Endothelial cell of umbilical vein (primary cell): ENCODE data around the gene NOLC1. TPM values are rescaled to one million over a fixed set of nuclear protein-coding genes. Genes with fewer than 3 reads are reported as not detected.

Source experiments
- BruUV-seq: library from RNA; stranded (reverse); fragments of 400-500 nt; replicated peaks from 2 replicates; lab custom pipeline; 2021; lab: Mats Ljungman, UMichigan
- CTCF ChIA-PET: fragments of 300-600, 350-600 bp; sonication (Branson Sonifier 250); formaldehyde crosslinking; loops from one replicate; lab custom pipeline; 2021; ENCODE audit warnings: antibody characterized with exemption, inconsistent platforms; lab: Charles Lee
- POLR2A ChIA-PET: fragments of 300-600, 350-600 bp; sonication (Branson Sonifier 250); formaldehyde crosslinking; loops from one replicate; lab custom pipeline; 2021; ENCODE audit warnings: antibody characterized with exemption, inconsistent platforms; lab: Charles Lee
- DNase-seq: peaks from one replicate; pipeline ENCODE4 v3.0.0-alpha.2; 2011; ENCODE audit warnings: low read depth, low spot score
- FAIRE-seq: peaks from 2 replicates; lab custom pipeline; 2011; peaks lifted over from hg19 to GRCh38; lab: Jason Lieb, UNC
- H2AFZ ChIP-seq: 2 replicates; pipeline ENCODE4 v1.6.0; 2012; ENCODE audit warnings: low read depth, low read length, control low read depth, inconsistent platforms
- H3K27ac ChIP-seq: 2 replicates; pipeline ENCODE4 v1.5.1; 2011; ENCODE audit warnings: low read depth, mild to moderate bottlenecking, control low read depth, low read length, moderate library complexity; ENCODE audit not compliant: insufficient read depth
- H3K27me3 ChIP-seq, 2 experiments: 2 replicates each; pipeline versions ENCODE4 v1.6.0 to v1.6.1; 2011; ENCODE audit warnings: low read length in 2 of 2, mixed read lengths in 1 of 2; ENCODE audit not compliant: control insufficient read depth in 2 of 2, insufficient read depth in 2 of 2
- H3K36me3 ChIP-seq, 2 experiments: 2 replicates in 1 of 2; 3 replicates in 1 of 2; pipeline ENCODE4 v1.5.1; 2011; ENCODE audit warnings: low read length in 2 of 2, mild to moderate bottlenecking in 1 of 2, moderate library complexity in 1 of 2; ENCODE audit not compliant: control insufficient read depth in 2 of 2, insufficient read depth in 2 of 2; ENCODE audit errors: extremely low read depth in 1 of 2
- H3K4me1 ChIP-seq: 3 replicates; pipeline ENCODE4 v1.5.1; 2011; ENCODE audit warnings: mild to moderate bottlenecking, low read length; ENCODE audit not compliant: control insufficient read depth, insufficient read depth; ENCODE audit errors: extremely low read depth
- H3K4me2 ChIP-seq: 2 replicates; pipeline ENCODE4 v1.6.1; 2011; ENCODE audit warnings: low read length, control low read depth, mixed read lengths; ENCODE audit not compliant: insufficient read depth
- H3K4me3 ChIP-seq, 3 experiments: fragments of 200-600 bp in 1 of 3; sonication (generic), shearing (Covaris generic) in 1 of 3; replicated peaks in 1 of 3; 2 replicates each; pipeline ENCODE4 v1.5.1; 2011 to 2016; ENCODE audit warnings: control low read depth in 3 of 3, low read length in 3 of 3, mild to moderate bottlenecking in 2 of 3, inconsistent platforms in 1 of 3, low read depth in 1 of 3, moderate library complexity in 1 of 3; ENCODE audit not compliant: insufficient read depth in 1 of 3
- H3K79me2 ChIP-seq: 2 replicates; pipeline ENCODE4 v1.6.0; 2012; ENCODE audit warnings: low read length, inconsistent platforms; ENCODE audit not compliant: control insufficient read depth, insufficient read depth
- H3K9ac ChIP-seq: replicated peaks from 2 replicates; pipeline ENCODE3; 2011; ENCODE audit warnings: low read length, control low read depth; ENCODE audit not compliant: insufficient read depth; ENCODE audit errors: extremely low read depth
- H3K9me1 ChIP-seq: replicated peaks from 3 replicates; pipeline ENCODE4 v1.6.0; 2011; ENCODE audit warnings: mild to moderate bottlenecking, low read length; ENCODE audit not compliant: control insufficient read depth, insufficient read depth; ENCODE audit errors: extremely low read depth
- H3K9me3 ChIP-seq: replicated peaks from 2 replicates; pipeline ENCODE4 v1.5.1; 2012; ENCODE audit warnings: low read length, inconsistent platforms; ENCODE audit not compliant: control insufficient read depth, insufficient read depth
- H4K20me1 ChIP-seq: replicated peaks from 2 replicates; pipeline ENCODE3; 2011; ENCODE audit warnings: mild to moderate bottlenecking, low read length; ENCODE audit not compliant: control insufficient read depth, insufficient read depth; ENCODE audit errors: extremely low read depth
- CTCF ChIP-seq, 2 donors: IDR thresholded peaks; 1 replicate in 1 of 2; 2 replicates in 1 of 2; pipeline ENCODE4 v1.5.1; 2011; ENCODE audit warnings: low read length in 2 of 2, mild to moderate bottlenecking in 2 of 2, moderate library complexity in 2 of 2, control low read depth in 1 of 2, inconsistent platforms in 1 of 2, low read depth in 1 of 2; ENCODE audit not compliant: insufficient read depth in 1 of 2; ENCODE audit errors: extremely low read depth in 1 of 2
- EZH2 ChIP-seq: IDR thresholded peaks from 2 replicates; pipeline ENCODE4 v1.6.1; 2012; ENCODE audit warnings: borderline replicate concordance, low read depth, mild to moderate bottlenecking, moderate library complexity, low read length, inconsistent platforms; ENCODE audit not compliant: severe bottlenecking
- FOS ChIP-seq: IDR thresholded peaks from 2 replicates; pipeline ENCODE4 v1.6.1; 2011; ENCODE audit warnings: mild to moderate bottlenecking, low read length, moderate library complexity, borderline replicate concordance; ENCODE audit not compliant: insufficient read depth
- GATA2 ChIP-seq: IDR thresholded peaks from 2 replicates; pipeline ENCODE4 v1.7.0; 2011; ENCODE audit warnings: low read depth, mild to moderate bottlenecking, moderate library complexity, mixed read lengths, low read length; ENCODE audit not compliant: insufficient read length, insufficient read depth
- JUN ChIP-seq: IDR thresholded peaks from 2 replicates; pipeline ENCODE4 v1.6.1; 2011; ENCODE audit warnings: borderline replicate concordance, low read depth; ENCODE audit not compliant: insufficient read length, insufficient read depth
- MAX ChIP-seq: IDR thresholded peaks from 2 replicates; pipeline ENCODE4 v1.6.1; 2011; ENCODE audit not compliant: insufficient read depth, insufficient read length
- MYC ChIP-seq: IDR thresholded peaks from one replicate; pipeline ENCODE4 v1.6.1; 2011; ENCODE audit warnings: mild to moderate bottlenecking, low read depth, low read length
- POLR2A ChIP-seq: IDR thresholded peaks from 2 replicates; pipeline ENCODE4 v1.6.1; 2012; ENCODE audit warnings: low read depth, mild to moderate bottlenecking, control low read depth, low read length
- POLR2AphosphoS5 ChIP-seq: IDR thresholded peaks from 2 replicates; pipeline ENCODE4 v1.6.1; 2012; ENCODE audit warnings: low read depth, mild to moderate bottlenecking, control low read depth, low read length, moderate library complexity; ENCODE audit not compliant: insufficient read depth
- dilution Hi-C: fragments of 300-500 bp; cut with MboI; formaldehyde crosslinking; loops from one replicate; pipeline ENCODE4 v1.15.0; 2019; ENCODE audit warnings: low sequenced_read_pairs; ENCODE audit not compliant: extremely low pct_ligation_motif_present
- intact Hi-C: fragments of 100-400 bp; cut with micrococcal nuclease; formaldehyde crosslinking; loops from one replicate; pipeline ENCODE4 v1.10.0; 2022
- polyA plus RNA-seq, 4 experiments: library from polyadenylated mRNA; depleted of rRNA in 3 of 4; stranded (reverse) in 3 of 4; unstranded in 1 of 4; fragments of >200 nt; gene quantifications; 2 replicates each; pipeline versions ENCODE4 v1.2.1 to v1.2.3, GENCODE V29; 2011 to 2012; ENCODE audit warnings: missing spikeins in 1 of 4
- total RNA-seq: library from RNA; stranded (reverse); gene quantifications from 2 replicates; pipeline ENCODE4 v1.2.3, GENCODE V29; 2021

NOLC1 gene
- total and polyA plus RNA-seq, 2 donors (not counting 3 experiments of a cell fraction or from before 2014, with no cell fraction given) = 32.1 to 73.1 TPM

DNA sequence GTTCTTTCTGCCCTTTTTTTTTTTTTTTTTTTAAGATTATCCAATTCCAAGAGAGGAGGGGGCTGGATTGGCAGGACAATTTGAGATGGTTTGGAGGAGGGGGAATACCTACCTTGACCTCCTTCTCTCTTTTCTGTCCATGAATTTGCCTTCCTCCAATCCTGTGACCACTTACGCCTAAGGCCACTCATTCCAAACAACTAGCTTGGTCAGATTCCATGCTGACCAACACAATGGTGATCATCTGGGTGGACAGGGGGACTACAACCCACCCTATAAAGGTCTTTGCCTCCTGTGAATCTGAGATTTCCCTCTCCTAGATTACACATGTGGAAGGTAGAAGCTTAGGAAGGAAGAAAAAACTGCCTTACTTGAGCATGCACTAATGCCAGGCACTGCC, 29.7 kb upstream of the NOLC1 start:
- no peaks in the 10 kb centered on the region for H3K9me3 ChIP-seq
- dilution Hi-C loops = no loop called here
- DNase-seq (no peak), FAIRE-seq (no peak)
- TF ChIP-seq POLR2A (no peak), FOS (no peak), POLR2AphosphoS5 (no peak), GATA2 (no peak), EZH2 (no peak)
- no peaks in the 10 kb centered on the region for H4K20me1 ChIP-seq
- H3K27me3 ChIP-seq = no peaks in the 10 kb centered on the region
- no peak overlapping the region for H3K27ac ChIP-seq
- no peak overlapping the region for H3K9ac ChIP-seq
- no peak overlapping the region for H2AFZ ChIP-seq
- no TSS peak for BruUV-seq
- ChIA-PET POLR2A (no interaction called here), CTCF (interaction anchor here (0.8 to 2.2 kb wide), 4 partner anchors 9 to 310 kb away, joined by 3 to 10 read pairs (median 4); partner anchors contain the start of genes CUEDC2 and PPRC1)
- H3K4me1 ChIP-seq = peaks cover 26% of the 10 kb centered on the region
- peaks cover 20% of the 10 kb centered on the region for H3K79me2 ChIP-seq
- H3K36me3 ChIP-seq = no peaks in the 10 kb centered on the region
- H3K9me1 ChIP-seq = no peaks in the 10 kb centered on the region
- no peak overlapping the region for H3K4me3 ChIP-seq
- no peak overlapping the region for H3K4me2 ChIP-seq
- intact Hi-C loops = no loop called here

GRCh38 chr10:102123223-102123622, 29.0 kb upstream of the NOLC1 start:
- Histone ChIP-seq H2AFZ (no peak overlapping the region), H3K4me1 (peaks cover 18% of the 10 kb centered on the region), H3K9ac (no peak overlapping the region), H3K4me3 (no peak overlapping the region), H3K27ac (no peak overlapping the region), H3K27me3 (no peaks in the 10 kb centered on the region), H3K4me2 (no peak overlapping the region), H4K20me1 (no peaks in the 10 kb centered on the region), H3K9me3 (no peaks in the 10 kb centered on the region), H3K79me2 (peaks cover 14% of the 10 kb centered on the region), H3K36me3 (no peaks in the 10 kb centered on the region), H3K9me1 (no peaks in the 10 kb centered on the region)
- DNase-seq (no peak), FAIRE-seq (no peak)
- ChIA-PET CTCF (interaction anchor here (0.9 to 2.2 kb wide), 3 partner anchors 9 to 309 kb away, joined by 3 to 10 read pairs (median 5); partner anchors contain the start of genes CUEDC2 and PPRC1), POLR2A (no interaction called here)
- no peak for TF ChIP-seq POLR2AphosphoS5
- no peak for TF ChIP-seq POLR2A
- no peak for TF ChIP-seq MYC
- TF ChIP-seq CTCF (IDR thresholded peaks at IDR 0.05; ENCODE audit: extremely low read depth in 1 of 2, insufficient read depth in 1 of 2, low read depth in 1 of 2, low read length in 2 of 2) = no peak
- no peak for TF ChIP-seq MAX
- TF ChIP-seq JUN = no peak
- no peak for TF ChIP-seq EZH2
- no peak for TF ChIP-seq GATA2
- no TSS peak for BruUV-seq
- intact Hi-C loops = no loop called here
- dilution Hi-C loops = no loop called here
